ENCODE results near the gene C1orf35. TPM values are rescaled to one million over a fixed set of nuclear protein-coding genes. Genes with fewer than 3 reads are reported as not detected.

C1orf35 gene
- total and polyA plus RNA-seq, 9 of the 15 experiments (the other 6 are each of a cell fraction or from before 2014, with no cell fraction given): 3.2 to 48.7 (median 12.5) TPM

DNA sequence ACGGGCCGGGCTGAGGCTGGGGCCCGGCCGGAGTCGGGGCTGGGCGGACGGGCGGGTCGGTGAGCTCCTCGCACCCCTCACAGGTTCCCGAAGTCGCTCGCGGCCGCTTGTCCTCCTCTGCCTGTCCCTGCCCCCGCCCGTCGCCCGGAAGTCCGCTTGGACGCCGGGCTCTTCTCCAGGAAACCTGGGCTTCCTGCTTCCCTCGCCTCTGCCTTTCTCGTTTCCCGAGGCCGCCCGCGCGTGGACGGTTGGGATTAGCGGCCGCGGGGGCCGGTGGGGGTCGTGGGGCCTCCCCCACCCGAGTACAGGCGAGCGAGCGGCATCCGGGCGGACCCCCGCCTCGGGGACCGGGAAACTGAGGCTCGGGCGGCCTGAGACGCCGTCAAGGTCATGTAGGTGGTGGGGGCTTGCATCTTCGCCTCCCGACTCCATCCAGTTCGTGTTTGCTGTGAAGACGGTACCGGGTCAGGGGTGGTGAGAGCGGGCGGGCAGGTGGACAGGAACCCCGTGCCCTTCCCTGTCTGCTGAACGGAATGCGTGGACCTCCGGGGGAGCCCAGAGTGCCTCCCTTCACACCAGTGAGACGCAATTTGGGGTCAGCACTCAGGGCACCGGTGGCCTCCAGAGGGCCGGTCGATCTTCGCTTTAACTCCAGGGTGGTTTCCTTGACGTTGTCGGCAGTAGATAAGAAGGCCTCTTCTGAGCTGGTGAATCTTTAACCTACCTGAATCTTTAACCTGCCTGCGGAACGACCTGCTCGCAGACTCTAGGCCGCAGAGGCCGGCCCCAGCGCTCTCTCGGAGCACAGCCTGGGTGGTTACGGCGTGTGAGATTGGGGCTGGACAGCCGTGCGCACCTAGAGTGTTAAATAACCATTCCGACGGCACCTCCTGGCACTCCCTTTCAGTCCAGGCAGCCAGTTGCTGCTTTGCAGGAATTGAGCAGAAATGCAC lies 19.9 kb downstream of the C1orf35 start (continued):
- TF ChIP-seq, protein P1, sequence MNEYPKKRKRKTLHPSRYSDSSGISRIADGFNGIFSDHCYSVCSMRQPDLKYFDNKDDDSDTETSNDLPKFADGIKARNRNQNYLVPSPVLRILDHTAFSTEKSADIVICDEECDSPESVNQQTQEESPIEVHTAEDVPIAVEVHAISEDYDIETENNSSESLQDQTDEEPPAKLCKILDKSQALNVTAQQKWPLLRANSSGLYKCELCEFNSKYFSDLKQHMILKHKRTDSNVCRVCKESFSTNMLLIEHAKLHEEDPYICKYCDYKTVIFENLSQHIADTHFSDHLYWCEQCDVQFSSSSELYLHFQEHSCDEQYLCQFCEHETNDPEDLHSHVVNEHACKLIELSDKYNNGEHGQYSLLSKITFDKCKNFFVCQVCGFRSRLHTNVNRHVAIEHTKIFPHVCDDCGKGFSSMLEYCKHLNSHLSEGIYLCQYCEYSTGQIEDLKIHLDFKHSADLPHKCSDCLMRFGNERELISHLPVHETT (CRISPR knock-in tag; conservative IDR thresholded peaks at IDR 0.05 in 1 of 2, IDR thresholded peaks at IDR 0.05 in 1 of 2): 0 out of 4 replicates have a peak, but pooled peaks have one; percentile 12 to 75
- TF ChIP-seq TSC22D4 (tag; IDR thresholded peaks at IDR 0.05) (no peak), ZNF174 (CRISPR knock-in tag; IDR thresholded peaks at IDR 0.05) (no peak), MAFF (IDR thresholded peaks at IDR 0.05; ENCODE audit: low read length) (no peak), PRPF4 (IDR thresholded peaks at IDR 0.05; ENCODE audit: insufficient read depth, low read depth, low read length, poor library complexity, severe bottlenecking) (no peak), OTX1 (CRISPR knock-in tag; IDR thresholded peaks at IDR 0.05) (0 out of 2 replicates have a peak, but pooled peaks have one; percentile 35), CREM (IDR thresholded peaks at IDR 0.05; ENCODE audit: low read depth) (peak; percentile 45; the same call in 1 of the 2 replicates), SAFB (IDR thresholded peaks at IDR 0.05; ENCODE audit: borderline replicate concordance, low read depth, low read length) (peak; percentile 35; the same call in 1 of the 2 replicates), PURB (CRISPR knock-in tag; IDR thresholded peaks at IDR 0.05; ENCODE audit: low read depth) (no peak), NCOA2 (IDR thresholded peaks at IDR 0.05; ENCODE audit: partially characterized antibody in 2 of 2) (no peak), ZBTB7A (IDR thresholded peaks at IDR 0.05; ENCODE audit: borderline replicate concordance, control insufficient read depth, low read depth, low read length) (peak; percentile 43; the same call in 1 of the 2 replicates), HDAC1 (IDR thresholded peaks at IDR 0.05) (no peak; a peak in 1 of 4 replicates)
- TF ChIP-seq, protein P2, sequence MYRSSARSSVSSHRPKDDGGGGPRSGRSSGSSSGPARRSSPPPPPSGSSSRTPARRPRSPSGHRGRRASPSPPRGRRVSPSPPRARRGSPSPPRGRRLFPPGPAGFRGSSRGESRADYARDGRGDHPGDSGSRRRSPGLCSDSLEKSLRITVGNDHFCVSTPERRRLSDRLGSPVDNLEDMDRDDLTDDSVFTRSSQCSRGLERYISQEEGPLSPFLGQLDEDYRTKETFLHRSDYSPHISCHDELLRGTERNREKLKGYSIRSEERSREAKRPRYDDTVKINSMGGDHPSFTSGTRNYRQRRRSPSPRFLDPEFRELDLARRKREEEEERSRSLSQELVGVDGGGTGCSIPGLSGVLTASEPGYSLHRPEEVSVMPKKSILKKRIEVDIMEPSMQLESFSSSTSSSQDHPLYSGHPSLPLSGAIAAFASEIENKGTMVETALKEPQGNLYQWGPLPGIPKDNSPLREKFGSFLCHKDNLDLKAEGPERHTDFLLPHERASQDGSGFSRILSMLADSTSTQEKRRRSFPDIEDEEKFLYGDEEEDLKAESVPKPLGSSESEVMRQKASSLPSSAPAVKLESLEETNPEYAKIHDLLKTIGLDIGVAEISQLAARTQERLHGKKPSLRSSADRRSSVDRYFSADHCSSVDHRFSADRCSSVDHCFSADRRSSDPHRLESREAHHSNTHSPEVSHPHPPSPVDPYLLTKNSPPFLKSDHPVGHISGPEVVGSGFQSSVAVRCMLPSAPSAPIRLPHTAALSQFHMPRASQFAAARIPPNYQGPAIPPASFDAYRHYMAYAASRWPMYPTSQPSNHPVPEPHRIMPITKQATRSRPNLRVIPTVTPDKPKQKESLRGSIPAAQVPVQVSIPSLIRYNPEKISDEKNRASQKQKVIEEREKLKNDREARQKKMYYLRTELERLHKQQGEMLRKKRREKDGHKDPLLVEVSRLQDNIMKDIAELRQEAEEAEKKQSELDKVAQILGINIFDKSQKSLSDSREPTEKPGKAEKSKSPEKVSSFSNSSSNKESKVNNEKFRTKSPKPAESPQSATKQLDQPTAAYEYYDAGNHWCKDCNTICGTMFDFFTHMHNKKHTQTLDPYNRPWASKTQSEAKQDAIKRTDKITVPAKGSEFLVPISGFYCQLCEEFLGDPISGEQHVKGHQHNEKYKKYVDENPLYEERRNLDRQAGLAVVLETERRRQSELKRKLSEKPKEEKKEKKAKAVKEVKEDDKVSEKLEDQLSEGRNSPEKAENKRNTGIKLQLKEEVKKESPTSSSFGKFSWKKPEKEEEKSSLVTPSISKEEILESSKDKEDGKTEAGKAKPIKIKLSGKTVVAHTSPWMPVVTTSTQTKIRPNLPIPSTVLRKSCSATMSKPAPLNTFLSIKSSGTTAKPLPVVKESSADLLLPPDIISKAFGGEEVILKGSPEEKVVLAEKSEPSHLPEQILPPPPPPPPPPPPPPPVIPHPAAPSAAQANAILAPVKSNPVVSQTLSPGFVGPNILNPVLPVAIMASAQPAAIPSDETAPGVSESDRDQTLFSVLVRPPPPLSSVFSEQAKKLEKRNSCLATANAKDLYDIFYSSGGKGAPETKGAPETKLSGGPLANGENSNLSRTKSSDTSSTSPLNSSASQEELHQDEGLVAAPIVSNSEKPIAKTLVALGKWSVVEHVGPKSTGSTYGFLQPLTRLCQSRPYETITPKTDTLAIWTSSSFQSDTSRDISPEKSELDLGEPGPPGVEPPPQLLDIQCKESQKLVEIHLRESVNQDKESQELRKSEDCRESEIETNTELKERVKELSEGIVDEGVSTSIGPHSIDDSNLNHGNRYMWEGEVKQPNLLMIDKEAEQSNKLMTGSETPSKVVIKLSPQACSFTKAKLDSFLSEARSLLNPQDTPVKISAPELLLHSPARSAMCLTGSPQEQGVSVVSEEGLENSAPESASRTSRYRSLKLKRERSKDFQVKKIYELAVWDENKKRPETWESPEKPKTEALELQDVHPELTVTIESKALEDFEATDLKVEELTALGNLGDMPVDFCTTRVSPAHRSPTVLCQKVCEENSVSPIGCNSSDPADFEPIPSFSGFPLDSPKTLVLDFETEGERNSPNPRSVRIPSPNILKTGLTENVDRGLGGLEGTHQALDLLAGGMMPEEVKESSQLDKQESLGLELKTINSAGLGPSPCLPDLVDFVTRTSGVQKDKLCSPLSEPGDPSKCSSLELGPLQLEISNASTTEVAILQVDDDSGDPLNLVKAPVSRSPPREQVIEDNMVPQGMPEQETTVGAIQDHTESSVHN (IDR thresholded peaks at IDR 0.05; ENCODE audit: borderline replicate concordance in 1 of 2, low read depth in 1 of 2): no peak
- TF ChIP-seq, protein P3, sequence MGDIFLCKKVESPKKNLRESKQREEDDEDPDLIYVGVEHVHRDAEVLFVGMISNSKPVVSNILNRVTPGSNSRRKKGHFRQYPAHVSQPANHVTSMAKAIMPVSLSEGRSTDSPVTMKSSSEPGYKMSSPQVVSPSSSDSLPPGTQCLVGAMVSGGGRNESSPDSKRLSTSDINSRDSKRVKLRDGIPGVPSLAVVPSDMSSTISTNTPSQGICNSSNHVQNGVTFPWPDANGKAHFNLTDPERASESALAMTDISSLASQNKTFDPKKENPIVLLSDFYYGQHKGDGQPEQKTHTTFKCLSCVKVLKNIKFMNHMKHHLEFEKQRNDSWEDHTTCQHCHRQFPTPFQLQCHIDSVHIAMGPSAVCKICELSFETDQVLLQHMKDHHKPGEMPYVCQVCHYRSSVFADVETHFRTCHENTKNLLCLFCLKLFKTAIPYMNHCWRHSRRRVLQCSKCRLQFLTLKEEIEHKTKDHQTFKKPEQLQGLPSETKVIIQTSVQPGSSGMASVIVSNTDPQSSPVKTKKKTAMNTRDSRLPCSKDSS (IDR thresholded peaks at IDR 0.05; ENCODE audit: low read depth, partially characterized antibody): no peak
